ENCODE results near the gene ITGA3. TPM values are rescaled to one million over a fixed set of nuclear protein-coding genes. Genes with fewer than 3 reads are reported as not detected.

The ITGA3 gene
- total RNA-seq, 1 donor from 2014 or later = 212 TPM

GRCh38 chr17:50096092-50096491 is 40.2 kb downstream of the ITGA3 start:
- ATAC-seq (no peak), DNase-seq (no peak)
- peak overlapping the region; percentile 87 for H3K27ac ChIP-seq
- TF ChIP-seq CTCF (IDR thresholded peaks at IDR 0.05) = no peak
- H3K4me3 ChIP-seq = peak overlapping the region; percentile 95
- peaks cover 13% of the 10 kb centered on the region for H3K4me1 ChIP-seq
- intact Hi-C loops (cut with DNase I) = no loop called here
- H3K36me3 ChIP-seq = peaks cover 27% of the 10 kb centered on the region
- no peaks in the 10 kb centered on the region for H3K27me3 ChIP-seq
- H3K9me3 ChIP-seq = no peaks in the 10 kb centered on the region

- peaks cover 15% of the 10 kb centered on the region for H3K4me1 ChIP-seq
- intact Hi-C loops (cut with DNase I) = no loop called here
- ATAC-seq (no peak), DNase-seq (no peak)
- H3K27ac ChIP-seq = no peak overlapping the region
- no peaks in the 10 kb centered on the region for H3K9me3 ChIP-seq
- H3K4me3 ChIP-seq = no peak overlapping the region
- no peak for TF ChIP-seq CTCF (IDR thresholded peaks at IDR 0.05)
- peaks cover 27% of the 10 kb centered on the region for H3K36me3 ChIP-seq
- H3K27me3 ChIP-seq = no peaks in the 10 kb centered on the region
These were observed 40.8 kb downstream of the ITGA3 start for GRCh38 chr17:50096758-50097157.

- no peaks in the 10 kb centered on the region for H3K9me3 ChIP-seq
- no peaks in the 10 kb centered on the region for H3K27me3 ChIP-seq
- ATAC-seq (no peak), DNase-seq (no peak)
- no peak overlapping the region for H3K27ac ChIP-seq
- no peak overlapping the region for H3K4me3 ChIP-seq
- peaks cover 21% of the 10 kb centered on the region for H3K4me1 ChIP-seq
- peaks cover 27% of the 10 kb centered on the region for H3K36me3 ChIP-seq
- intact Hi-C loops (cut with DNase I) = no loop called here
- TF ChIP-seq CTCF (IDR thresholded peaks at IDR 0.05) = no peak
These were observed 41.5 kb downstream of the ITGA3 start for GRCh38 chr17:50097455-50097854.

GRCh38 chr17:50097926-50098325 is 42.0 kb downstream of the ITGA3 start:
- no peaks in the 10 kb centered on the region for H3K27me3 ChIP-seq
- no peak overlapping the region for H3K4me3 ChIP-seq
- no peaks in the 10 kb centered on the region for H3K9me3 ChIP-seq
- peaks cover 26% of the 10 kb centered on the region for H3K4me1 ChIP-seq
- no peak overlapping the region for H3K27ac ChIP-seq
- intact Hi-C loops (cut with DNase I) = no loop called here
- peaks cover 27% of the 10 kb centered on the region for H3K36me3 ChIP-seq
- no peak for TF ChIP-seq CTCF (IDR thresholded peaks at IDR 0.05)
- ATAC-seq (no peak), DNase-seq (no peak)

GRCh38 chr17:50098583-50098982 is 42.7 kb downstream of the ITGA3 start:
- Histone ChIP-seq H3K36me3 (peaks cover 27% of the 10 kb centered on the region), H3K4me1 (peaks cover 26% of the 10 kb centered on the region), H3K4me3 (no peak overlapping the region), H3K9me3 (no peaks in the 10 kb centered on the region), H3K27ac (no peak overlapping the region), H3K27me3 (no peaks in the 10 kb centered on the region)
- intact Hi-C loops (cut with DNase I) = no loop called here
- TF ChIP-seq CTCF (IDR thresholded peaks at IDR 0.05) = no peak
- DNase-seq = no peak
- ATAC-seq = no peak

- intact Hi-C loops (cut with DNase I) = no loop called here
- no peak for TF ChIP-seq CTCF (IDR thresholded peaks at IDR 0.05)
- Histone ChIP-seq H3K27me3 (no peaks in the 10 kb centered on the region), H3K4me3 (no peak overlapping the region), H3K27ac (no peak overlapping the region), H3K4me1 (peaks cover 26% of the 10 kb centered on the region), H3K9me3 (no peaks in the 10 kb centered on the region), H3K36me3 (peaks cover 27% of the 10 kb centered on the region)
- DNase-seq = no peak
- ATAC-seq = no peak
These were observed 43.1 kb downstream of the ITGA3 start for GRCh38 chr17:50099003-50099402.
